Activated T-helper 1 cell treated with anti-CD3 and anti-CD28 coated beads, Interleukin-12 subunit alpha, Interleukin-12 subunit beta, Interleukin-2, Interleukin-4 antibody, amounts not matched to agents 30 ng/mL and 10 ng/mL and 1 ng/mL, durations not matched to agents 14 hours and 24 hours and 36 hours (primary cell): ENCODE measurements around the gene ADH5. TPM values are rescaled to one million over a fixed set of nuclear protein-coding genes. Genes with fewer than 3 reads are reported as not detected.

Source experiments
- DNase-seq: peaks from one replicate; pipeline ENCODE4 v3.0.0; 2021; ENCODE audit warnings: low spot score
- H3K27ac Mint-ChIP-seq: one replicate; pipeline ENCODE4 v1.8.0; 2021; ENCODE audit warnings: mild to moderate bottlenecking, mixed read lengths
- H3K27me3 Mint-ChIP-seq: one replicate; pipeline ENCODE4 v1.8.0; 2022; ENCODE audit warnings: mild to moderate bottlenecking, moderate library complexity, mixed read lengths; ENCODE audit not compliant: insufficient read depth
- H3K36me3 Mint-ChIP-seq: one replicate; pipeline ENCODE4 v1.8.0; 2021; ENCODE audit warnings: low read depth, mixed read lengths
- H3K4me1 Mint-ChIP-seq: one replicate; pipeline ENCODE4 v1.8.0; 2021; ENCODE audit warnings: low read depth, mixed read lengths
- H3K4me3 Mint-ChIP-seq: one replicate; pipeline ENCODE4 v1.8.0; 2021; ENCODE audit warnings: mild to moderate bottlenecking, moderate library complexity, mixed read lengths
- H3K9me3 Mint-ChIP-seq: one replicate; pipeline ENCODE4 v1.8.0; 2021; ENCODE audit warnings: mixed read lengths
- intact Hi-C: fragments of 100-400 bp; cut with micrococcal nuclease; formaldehyde crosslinking; loops from one replicate; pipeline ENCODE4 v1.15.1; 2024
- total RNA-seq: library from RNA; stranded (reverse); gene quantifications from 2 replicates; pipeline ENCODE4 v1.2.3, GENCODE V29; 2022

ADH5 gene
- total RNA-seq, 1 donor from 2014 or later: 68.8 TPM

DNA sequence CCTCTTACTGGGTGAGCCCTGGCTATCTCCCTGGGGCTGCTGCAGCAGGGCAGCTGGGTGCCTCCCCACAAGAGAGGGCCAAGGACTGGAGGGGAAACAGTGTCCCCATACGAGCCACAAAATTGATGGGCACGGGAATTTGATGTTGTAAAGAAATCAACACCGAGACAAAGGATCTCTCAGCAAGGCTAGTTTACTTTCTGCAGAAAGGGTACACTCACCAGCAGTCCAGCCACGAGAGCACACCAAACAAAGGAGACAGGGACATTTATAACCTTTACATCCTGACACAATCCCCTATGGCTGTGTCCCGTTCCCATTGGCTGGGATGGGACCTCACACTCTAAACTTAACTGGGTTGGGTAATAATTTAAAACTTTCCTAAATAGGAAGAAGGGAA is 67.2 kb downstream of the ADH5 start:
- peaks cover 17% of the 10 kb centered on the region for H3K4me1 Mint-ChIP-seq
- peaks cover 34% of the 10 kb centered on the region for H3K36me3 Mint-ChIP-seq
- no peak for DNase-seq
- no peaks in the 10 kb centered on the region for H3K27me3 Mint-ChIP-seq
- H3K4me3 Mint-ChIP-seq: no peak overlapping the region
- peaks cover 34% of the 10 kb centered on the region for H3K9me3 Mint-ChIP-seq
- intact Hi-C loops: no loop called here
- no peak overlapping the region for H3K27ac Mint-ChIP-seq

Other genes starting within 250 kb of the ADH5 start
- gene EIF4E, start 159.7 kb downstream of the ADH5 start, total RNA-seq: 137 and 147 TPM in 2 replicates
- 58.1 and 61.3 TPM in 2 replicates for gene METAP1, start 93.1 kb downstream of the ADH5 start, total RNA-seq
- gene ADH4, start 55.5 kb upstream of the ADH5 start, total RNA-seq: not detected in 2 replicates
- not detected in 2 replicates for gene ADH6, start 130.5 kb upstream of the ADH5 start, total RNA-seq
- not detected in 2 replicates for gene ADH1A, start 202.2 kb upstream of the ADH5 start, total RNA-seq
- gene ADH1B, start 232.6 kb upstream of the ADH5 start, total RNA-seq: not detected in 2 replicates